Ovary (tissue), 3 donors: Measurements from ENCODE around the gene MYO5B.

Experiments used
- CTCF ChIP-seq, 3 donors: fragments of 450-650 bp in 2 of 3; fragments of 200-600 bp in 1 of 3; IDR thresholded peaks; one replicate each; pipeline versions ENCODE4 v1.5.1 to v1.8.0; 2016 to 2022; ENCODE audit warnings: antibody characterized with exemption in 3 of 3, mild to moderate bottlenecking in 1 of 3
- EP300 ChIP-seq: sonication (generic); formaldehyde crosslinking; IDR thresholded peaks from one replicate; pipeline ENCODE4 v1.6.1; 2017; ENCODE audit warnings: antibody characterized with exemption
- POLR2A ChIP-seq: fragments of 450-650 bp; IDR thresholded peaks from one replicate; pipeline ENCODE4 v1.6.1; 2017; ENCODE audit warnings: antibody characterized with exemption, mild to moderate bottlenecking, moderate library complexity
- donor health status: DM: no; HTN: no; CAD: no.

- TF ChIP-seq CTCF (IDR thresholded peaks at IDR 0.05) (no peak), POLR2A (no peak), EP300 (no peak)
Measured at GRCh38 chr18:50152900-50153299, 42.0 kb downstream of the MYO5B start.
